ENCODE measurements around the gene CDH22. TPM values are rescaled to one million over a fixed set of nuclear protein-coding genes. Genes with fewer than 3 reads are reported as not detected.
A peak's percentile ranks its signal among the peaks of the same experiment; 100 is the strongest.

The CDH22 gene
- total and polyA plus RNA-seq, 2 donors (not counting 1 experiment from before 2014, with no cell fraction given) = not detected

- no peak overlapping the region for H3K4me3 ChIP-seq (ENCODE audit: control extremely low read depth in 1 of 5, extremely low read depth in 1 of 5, insufficient read depth in 1 of 5, low read depth in 2 of 5, low read length in 4 of 5)
- ATAC-seq (ENCODE audit: low read depth) = no peak
- H3K27me3 ChIP-seq (replicated peaks in 1 of 4; ENCODE audit: control extremely low read depth in 1 of 4, control insufficient read depth in 3 of 4, insufficient read depth in 4 of 4, low read length in 3 of 4) = peaks cover 0 to 34% (median 15%) of the 10 kb centered on the region in 4 experiments
- H3K36me3 ChIP-seq (replicated peaks in 1 of 2; ENCODE audit: control extremely low read depth in 1 of 2, control insufficient read depth in 1 of 2, extremely low read depth in 1 of 2, insufficient read depth in 2 of 2, low read length in 1 of 2) = no peaks in the 10 kb centered on the region
- H3K4me1 ChIP-seq (ENCODE audit: control insufficient read depth in 2 of 2, insufficient read depth in 2 of 2, low read length in 2 of 2) = peaks cover 17 to 25% of the 10 kb centered on the region in 2 donors
- no peaks in the 10 kb centered on the region for H3K9me3 ChIP-seq (ENCODE audit: control extremely low read depth in 1 of 3, control insufficient read depth in 2 of 3, insufficient read depth in 1 of 3, low read length in 2 of 3)
- H3K27ac Mint-ChIP-seq = no peak overlapping the region
- intact Hi-C loops (cut with micrococcal nuclease) = no loop called here
- no peak overlapping the region for H3K4me2 ChIP-seq (replicated peaks; ENCODE audit: low read depth, low read length, poor library complexity, severe bottlenecking)
- no peak for TF ChIP-seq EZH2 (IDR thresholded peaks at IDR 0.05; ENCODE audit: borderline replicate concordance, insufficient read depth, low read depth, low read length, poor library complexity, severe bottlenecking)
- TF ChIP-seq CTCF (IDR thresholded peaks at IDR 0.05) = no peak
- H3K4me1 Mint-ChIP-seq = peaks cover 30% of the 10 kb centered on the region
- H3K27ac ChIP-seq (ENCODE audit: low read length in 2 of 2) = no peak overlapping the region
- ChIA-PET POLR2A (no interaction called here), CTCF (interaction anchor here (0.8 to 1.1 kb wide), 3 partner anchors 38 to 271 kb away, joined by 3 to 4 read pairs (median 3); no protein-coding TSS in a partner anchor)
- H3K9me3 Mint-ChIP-seq (ENCODE audit: insufficient read depth) = no peaks in the 10 kb centered on the region
- no peak overlapping the region for H3K9ac ChIP-seq (ENCODE audit: low read length)
- no peak overlapping the region for H2AFZ ChIP-seq (ENCODE audit: insufficient read depth, low read depth, low read length, poor library complexity, severe bottlenecking)
- H3K27me3 Mint-ChIP-seq = peaks cover 57% of the 10 kb centered on the region
- DNase-seq = no peak
- H4K20me1 ChIP-seq (ENCODE audit: control insufficient read depth, insufficient read depth, low read length, poor library complexity, severe bottlenecking) = peaks cover 2% of the 10 kb centered on the region
- H3K79me2 ChIP-seq (ENCODE audit: control insufficient read depth, insufficient read depth, low read length) = no peaks in the 10 kb centered on the region
- H3K4me3 Mint-ChIP-seq = no peak overlapping the region
- no CpG with 5 or more reads among the region's 5 CpGs for WGBS (ENCODE audit: insufficient coverage)
Observed at GRCh38 chr20:46137816-46138215, 170.5 kb downstream of the CDH22 start.

GRCh38 chr20:46135856-46136633, 172.3 kb downstream of the CDH22 start:
- Histone ChIP-seq H2AFZ (ENCODE audit: insufficient read depth, low read depth, low read length, poor library complexity, severe bottlenecking) (no peak overlapping the region), H3K9ac (ENCODE audit: low read length) (no peak overlapping the region), H3K79me2 (ENCODE audit: control insufficient read depth, insufficient read depth, low read length) (no peaks in the 10 kb centered on the region), H3K4me2 (replicated peaks; ENCODE audit: low read depth, low read length, poor library complexity, severe bottlenecking) (peak overlapping the region; percentile 11), H3K4me1 (ENCODE audit: control insufficient read depth in 2 of 2, insufficient read depth in 2 of 2, low read length in 2 of 2) (peaks cover 26 to 42% of the 10 kb centered on the region in 2 donors), H4K20me1 (ENCODE audit: control insufficient read depth, insufficient read depth, low read length, poor library complexity, severe bottlenecking) (peaks cover 11% of the 10 kb centered on the region), H3K27me3 (replicated peaks in 1 of 4; ENCODE audit: control extremely low read depth in 1 of 4, control insufficient read depth in 3 of 4, insufficient read depth in 4 of 4, low read length in 3 of 4) (peaks cover 0 to 22% (median 7%) of the 10 kb centered on the region in 4 experiments), H3K9me3 (ENCODE audit: control extremely low read depth in 1 of 3, control insufficient read depth in 2 of 3, insufficient read depth in 1 of 3, low read length in 2 of 3) (no peaks in the 10 kb centered on the region), H3K4me3 (ENCODE audit: control extremely low read depth in 1 of 5, extremely low read depth in 1 of 5, insufficient read depth in 1 of 5, low read depth in 2 of 5, low read length in 4 of 5) (no peak overlapping the region), H3K36me3 (replicated peaks in 1 of 2; ENCODE audit: control extremely low read depth in 1 of 2, control insufficient read depth in 1 of 2, extremely low read depth in 1 of 2, insufficient read depth in 2 of 2, low read length in 1 of 2) (no peaks in the 10 kb centered on the region), H3K27ac (ENCODE audit: low read length in 2 of 2) (no peak overlapping the region)
- H3K27ac Mint-ChIP-seq = peak overlapping the region; percentile 2
- intact Hi-C loops (cut with micrococcal nuclease) = no loop called here
- no peak overlapping the region for H3K4me3 Mint-ChIP-seq
- no peak for ATAC-seq (ENCODE audit: low read depth)
- TF ChIP-seq EZH2 (IDR thresholded peaks at IDR 0.05; ENCODE audit: borderline replicate concordance, insufficient read depth, low read depth, low read length, poor library complexity, severe bottlenecking) (no peak), CTCF (IDR thresholded peaks at IDR 0.05) (no peak)
- no peak for DNase-seq
- WGBS (ENCODE audit: insufficient coverage) = 74% methylated on average over 4 of the region's 12 CpGs
- POLR2A ChIA-PET = interaction anchor here (0.7 kb wide), 1 partner anchor 9 kb away, joined by 4 read pairs; no protein-coding TSS in a partner anchor
- CTCF ChIA-PET = interaction anchor here (0.7 to 7.8 kb wide), 3 partner anchors 39 to 1388 kb away, joined by 3 to 87 read pairs (median 3); no protein-coding TSS in a partner anchor
- H3K4me1 Mint-ChIP-seq = peaks cover 43% of the 10 kb centered on the region
- H3K9me3 Mint-ChIP-seq (ENCODE audit: insufficient read depth) = no peaks in the 10 kb centered on the region
- peaks cover 41% of the 10 kb centered on the region for H3K27me3 Mint-ChIP-seq
